Measurements from ENCODE around the gene PHLPP1.
A peak's percentile ranks its signal among the peaks of the same experiment; 100 is the strongest.

The PHLPP1 gene

DNA sequence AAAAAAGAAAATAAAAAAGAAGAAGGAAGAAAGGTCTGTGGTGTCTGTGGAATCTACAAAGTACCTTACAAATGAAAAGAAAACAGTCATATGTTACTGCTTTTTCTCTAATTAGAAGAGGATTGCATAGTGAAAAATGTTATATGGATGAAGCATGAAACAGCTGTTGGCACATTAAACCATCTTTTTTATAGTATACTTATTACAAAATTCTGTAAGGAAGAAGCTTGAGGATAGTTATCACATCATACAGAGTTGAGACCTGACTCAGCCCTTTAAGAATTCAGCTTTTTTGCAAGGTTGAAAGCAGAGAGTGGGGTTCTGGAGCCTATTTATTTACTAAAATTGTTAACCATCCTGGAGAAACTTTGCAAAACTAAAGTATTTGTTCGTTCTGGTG lies 222.7 kb downstream of the PHLPP1 start:
- DNase-seq (ENCODE audit: low read depth in 2 of 2): no peak

DNA sequence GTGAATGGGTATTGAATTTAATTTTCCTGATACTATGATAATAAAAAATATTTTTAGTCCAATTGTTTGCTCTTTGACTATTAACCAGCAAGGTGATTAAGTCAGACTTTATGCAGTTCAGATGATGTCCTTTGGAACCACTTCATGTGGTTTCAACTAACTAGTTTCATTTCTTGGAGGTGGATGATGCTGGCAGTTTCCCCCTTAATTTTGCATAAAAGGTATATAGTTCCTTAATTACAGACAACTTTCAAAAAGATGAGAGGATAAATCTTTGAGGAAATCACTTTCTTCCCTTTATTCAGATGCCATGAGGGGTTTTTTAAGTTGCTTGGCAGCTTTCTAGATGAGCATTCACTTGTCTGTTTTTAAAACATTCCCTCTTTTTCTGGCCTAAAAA lies 223.1 kb downstream of the PHLPP1 start:
- no peak for DNase-seq (ENCODE audit: low read depth in 2 of 2)

DNA sequence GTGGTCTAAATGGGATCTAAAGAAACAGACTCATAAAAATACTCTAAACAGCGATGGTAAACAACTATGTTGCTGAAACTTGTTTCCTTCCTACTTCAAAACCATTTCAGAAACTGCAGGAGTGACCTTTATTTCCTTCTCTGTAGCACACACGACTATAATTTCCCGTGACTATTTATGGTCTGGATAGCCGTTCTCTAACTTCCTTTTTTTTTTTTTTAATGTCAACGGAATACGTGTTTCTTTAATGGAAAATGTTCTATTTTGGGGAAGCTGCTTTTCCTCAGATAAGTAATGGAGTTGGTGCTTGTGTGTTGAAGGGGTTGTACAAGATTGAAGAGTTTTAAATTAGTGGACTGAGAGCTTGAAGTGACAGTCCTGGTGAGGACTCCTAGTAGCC lies 224.1 kb downstream of the PHLPP1 start:
- no peak for DNase-seq (ENCODE audit: low read depth in 2 of 2)

DNA sequence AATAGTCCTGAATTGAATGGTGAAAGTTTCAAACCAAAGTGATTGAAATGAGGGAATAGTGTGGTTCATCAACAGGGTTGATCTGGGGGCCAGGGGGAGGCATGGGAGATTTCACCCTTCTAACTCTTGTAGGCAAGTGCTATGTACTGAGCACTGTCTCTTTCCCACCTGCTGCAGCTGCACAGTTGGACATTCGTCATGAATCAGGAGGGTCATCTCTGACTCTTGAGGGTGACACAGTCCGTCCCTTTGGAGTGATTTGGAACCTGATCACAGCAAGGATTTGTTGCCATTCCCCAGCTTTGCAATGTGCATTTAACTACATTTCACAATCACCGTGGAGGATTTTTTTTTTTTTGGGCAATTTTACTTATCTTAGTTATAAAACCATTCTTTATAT lies 224.6 kb downstream of the PHLPP1 start:
- DNase-seq (ENCODE audit: low read depth in 2 of 2): no peak

DNA sequence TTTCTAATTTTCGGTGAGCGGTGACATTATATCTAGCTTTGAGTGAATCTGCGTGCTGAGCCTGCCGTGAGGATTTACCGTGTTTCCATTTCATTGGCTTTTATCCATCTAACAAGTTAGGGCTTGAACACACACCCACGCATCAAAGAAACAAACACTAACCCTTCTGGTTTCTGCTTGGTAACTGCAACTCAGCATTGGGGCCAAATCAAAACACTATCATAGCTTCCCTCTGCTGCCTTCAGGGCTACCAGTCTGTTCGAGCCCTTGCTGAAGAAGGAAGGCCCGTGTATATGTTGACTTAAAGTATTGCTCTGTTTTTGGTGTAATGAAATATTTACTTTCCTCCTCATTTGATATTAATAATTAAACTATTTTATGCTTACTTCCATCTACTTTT lies 227.2 kb downstream of the PHLPP1 start:
- no peak for DNase-seq (ENCODE audit: low read depth in 2 of 2)

DNA sequence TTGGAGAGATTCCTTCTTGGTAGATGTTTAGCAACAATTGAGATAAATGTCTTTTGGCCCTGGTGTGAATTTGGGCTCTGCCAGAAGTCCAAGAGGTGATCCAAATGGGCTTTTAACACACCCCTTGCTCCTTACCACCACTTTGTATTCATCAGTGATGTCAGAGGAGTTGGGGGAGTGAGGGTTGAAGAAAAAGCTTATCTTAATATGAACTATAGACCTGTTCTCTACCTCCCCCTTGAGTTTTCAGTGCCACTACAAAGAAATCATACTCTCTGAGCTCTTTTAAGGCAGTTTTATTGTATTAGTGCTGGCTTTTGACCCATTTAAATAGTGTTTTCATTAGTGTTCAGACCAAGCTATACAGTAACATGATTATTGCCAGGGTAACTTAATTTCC lies 229.1 kb downstream of the PHLPP1 start:
- DNase-seq (ENCODE audit: low read depth in 2 of 2): no peak

DNA sequence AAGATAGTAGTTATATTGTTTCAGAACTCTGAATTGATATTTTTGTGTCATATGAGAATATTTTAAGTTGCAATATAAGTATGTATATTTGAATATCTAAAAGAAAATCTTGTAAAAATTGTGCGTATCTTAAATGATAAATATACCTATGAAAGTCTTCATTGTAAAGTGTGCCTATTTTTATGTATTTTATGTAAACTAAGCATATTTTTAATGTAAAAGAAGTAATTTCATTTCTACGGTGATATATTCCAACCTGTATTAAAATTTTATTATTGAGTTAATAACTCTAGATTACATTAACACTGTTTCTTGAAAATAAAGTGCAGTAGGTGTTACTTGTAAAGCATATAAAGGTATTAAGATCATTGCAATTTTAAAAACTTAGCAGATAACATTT lies 233.4 kb downstream of the PHLPP1 start:
- DNase-seq (ENCODE audit: low read depth in 2 of 2): no peak

DNA sequence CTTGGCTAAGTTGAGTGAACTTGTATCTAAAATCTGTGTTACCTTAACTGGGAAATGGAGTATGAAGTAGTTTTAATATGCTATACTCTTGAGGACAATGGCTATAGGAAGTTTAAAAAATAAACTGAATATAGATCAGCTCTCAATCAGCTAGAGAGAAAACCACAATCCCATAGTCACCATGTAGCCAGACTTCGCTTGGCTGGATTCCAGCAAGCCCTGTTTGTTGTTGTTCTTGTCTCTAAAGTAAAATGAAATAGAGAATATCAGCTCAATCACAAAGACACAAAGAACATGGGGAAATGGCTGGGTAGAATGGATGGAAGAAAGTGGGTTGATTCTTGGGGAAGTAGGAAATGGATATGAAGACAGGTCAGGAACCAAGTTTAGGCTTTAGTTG lies 234.9 kb downstream of the PHLPP1 start:
- no peak for DNase-seq (ENCODE audit: low read depth in 2 of 2)

DNA sequence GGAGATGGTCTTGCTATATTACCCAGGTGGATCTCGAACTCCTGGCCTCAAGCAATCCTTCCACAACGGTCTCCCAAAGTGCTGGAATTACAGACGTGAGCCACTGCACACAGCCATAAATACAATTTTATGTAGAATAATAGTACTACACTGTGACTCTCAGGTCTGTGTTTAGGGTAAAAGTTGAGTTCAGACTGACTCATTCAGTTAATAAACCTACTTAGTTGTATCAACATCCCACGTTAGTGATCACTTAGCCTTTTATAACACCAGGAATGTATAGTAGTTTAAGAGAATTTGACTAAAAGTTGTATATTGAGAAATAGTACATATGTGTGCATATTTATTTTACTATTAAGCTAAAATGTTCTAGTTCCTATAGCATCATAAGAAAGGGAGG lies 237.5 kb downstream of the PHLPP1 start:
- no peak for DNase-seq (ENCODE audit: low read depth in 2 of 2)

DNA sequence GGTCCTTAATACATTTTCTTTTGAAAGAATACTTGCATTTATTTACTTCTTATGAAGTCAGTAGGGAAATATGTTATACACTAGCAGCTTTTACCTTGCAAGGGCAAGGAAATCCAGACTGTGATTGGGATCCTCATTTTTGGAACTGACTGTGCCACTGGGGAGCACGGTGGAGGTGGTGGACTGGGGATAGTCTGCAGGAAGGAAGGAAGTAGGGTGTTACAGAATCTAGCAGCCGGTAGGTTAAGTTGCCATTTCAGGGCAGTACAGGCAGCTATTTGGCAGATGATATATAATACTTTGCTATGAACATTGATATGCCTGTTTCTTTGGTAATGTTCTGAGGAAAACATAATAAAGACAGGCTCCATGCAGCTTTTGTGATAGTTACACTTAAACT lies 238.3 kb downstream of the PHLPP1 start:
- no peak for DNase-seq (ENCODE audit: low read depth in 2 of 2)

DNA sequence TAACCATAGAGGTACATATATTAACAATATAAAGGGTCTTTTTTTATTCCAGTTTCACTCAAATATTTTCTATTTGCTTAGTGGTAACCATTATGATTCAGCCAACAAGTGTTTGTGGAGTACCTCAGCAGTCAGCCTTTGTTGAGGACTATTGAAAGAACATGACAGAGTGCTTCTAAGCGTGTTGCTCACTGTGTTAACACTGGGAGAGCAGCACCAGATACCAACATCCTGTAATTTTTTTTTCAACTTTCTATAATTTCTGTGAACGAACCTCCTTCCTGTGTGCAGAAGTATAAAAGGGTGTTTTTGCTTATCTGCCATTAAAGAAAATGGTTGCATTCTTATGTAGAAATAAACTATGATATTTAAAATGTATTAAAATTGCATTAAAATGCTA lies 239.0 kb downstream of the PHLPP1 start:
- no peak for DNase-seq (ENCODE audit: low read depth in 2 of 2)

DNA sequence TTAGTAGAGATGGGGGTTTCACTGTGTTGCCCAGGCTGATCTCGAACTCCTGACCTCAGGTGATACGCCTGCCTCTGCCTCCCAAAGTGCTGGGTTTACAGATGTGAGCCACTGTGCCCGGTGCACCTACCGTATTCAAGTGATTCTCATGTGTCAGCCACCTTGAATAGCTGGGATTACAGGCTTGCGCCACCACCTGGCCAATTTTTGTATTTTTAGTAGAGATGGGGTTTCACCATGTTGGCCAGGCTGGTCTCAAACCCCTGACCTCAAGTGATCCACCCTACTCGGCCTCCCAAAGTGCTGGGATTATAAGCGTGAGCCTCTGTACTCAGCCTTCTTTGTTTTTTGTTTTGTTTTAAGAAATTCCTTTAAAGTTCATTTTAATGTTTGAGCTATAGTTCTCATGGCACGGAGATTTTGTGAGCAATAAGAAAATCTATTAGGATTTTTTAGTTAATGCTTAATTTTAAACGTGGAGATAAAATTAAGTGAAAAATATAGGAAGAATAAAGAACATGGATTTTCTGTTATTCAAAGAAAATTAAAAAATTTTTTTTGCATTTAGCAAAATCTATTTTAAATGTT lies 242.6 kb downstream of the PHLPP1 start:
- peak; percentile 32 to 36 for DNase-seq (ENCODE audit: low read depth in 2 of 2)

DNA sequence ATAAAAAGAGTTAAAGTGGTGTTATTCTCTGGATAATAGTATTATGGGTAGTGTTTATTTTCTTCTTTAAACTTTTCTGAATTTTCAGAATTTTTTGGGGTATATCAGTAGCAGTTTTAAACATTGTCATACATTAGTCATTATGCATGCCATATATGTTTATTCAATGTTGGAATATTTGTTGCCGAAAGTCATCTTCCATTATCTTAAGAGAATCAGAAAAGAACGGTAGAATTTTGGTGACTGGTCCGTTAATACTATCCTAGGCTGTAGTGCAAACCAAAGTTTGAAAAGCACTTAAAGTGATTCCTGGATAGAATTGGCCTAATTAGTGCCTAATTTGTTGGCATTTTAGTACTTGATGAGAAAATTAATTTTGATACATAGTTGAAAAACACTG lies 244.1 kb downstream of the PHLPP1 start:
- no peak for DNase-seq (ENCODE audit: low read depth in 2 of 2)

DNA sequence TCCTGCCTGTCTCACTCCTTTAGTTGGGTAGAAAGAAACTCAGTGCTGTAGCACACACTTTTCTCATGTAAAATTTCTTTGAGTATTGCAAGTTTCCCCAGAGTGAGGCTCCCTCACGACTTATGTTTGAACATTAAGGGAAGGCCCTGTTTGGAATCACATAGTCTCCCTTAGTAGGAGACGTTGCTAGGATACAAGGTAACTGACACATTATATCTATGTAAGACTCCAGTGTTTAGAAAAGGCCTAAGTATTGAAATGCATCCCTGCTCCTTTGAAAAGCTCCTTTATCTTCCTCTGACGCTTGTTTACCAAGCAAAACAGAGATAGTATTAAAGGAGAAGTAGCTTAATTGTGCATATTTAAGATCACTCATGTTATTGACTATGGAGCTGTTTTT lies 248.2 kb downstream of the PHLPP1 start:
- no peak for DNase-seq (ENCODE audit: low read depth in 2 of 2)

DNA sequence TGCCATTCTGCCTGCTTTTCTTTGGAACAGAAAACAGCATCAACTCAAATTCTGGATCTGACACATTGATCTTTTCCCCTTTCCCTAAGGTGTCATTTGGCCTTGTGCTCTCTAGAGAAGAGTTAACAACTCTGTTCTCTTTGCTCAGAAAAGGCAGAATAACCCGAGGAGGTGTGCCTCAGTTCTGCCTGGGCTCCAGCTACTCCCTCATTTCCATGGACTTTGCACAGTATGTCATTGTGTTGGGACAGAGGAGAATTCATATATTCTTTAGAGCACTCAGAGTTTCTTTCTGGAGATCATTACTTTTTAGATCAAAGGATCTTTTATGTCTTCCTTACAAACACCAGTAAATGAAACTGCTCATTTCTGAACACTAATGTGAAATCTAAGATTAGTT lies 249.1 kb downstream of the PHLPP1 start:
- no peak for DNase-seq (ENCODE audit: low read depth in 2 of 2)

DNA sequence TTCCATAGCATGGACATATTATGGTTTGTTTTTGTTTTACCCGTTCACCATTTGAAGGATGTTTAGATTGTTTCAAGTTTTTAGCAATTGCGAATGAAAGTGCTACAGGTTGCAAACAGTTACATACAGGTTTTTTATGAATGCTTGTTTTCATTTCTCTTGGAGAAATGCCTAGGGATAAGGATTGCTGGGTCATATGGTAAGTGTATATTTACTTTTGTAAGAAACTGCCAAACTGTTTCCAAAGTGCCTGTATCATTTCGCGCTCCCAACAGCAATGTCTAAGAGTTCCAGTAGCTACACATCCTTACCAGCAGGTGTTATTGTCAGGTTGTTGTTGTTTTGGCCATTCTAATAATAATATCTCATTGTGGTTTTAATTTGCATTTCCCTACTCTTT lies 251.7 kb downstream of the PHLPP1 start:
- DNase-seq (ENCODE audit: low read depth in 2 of 2): no peak

DNA sequence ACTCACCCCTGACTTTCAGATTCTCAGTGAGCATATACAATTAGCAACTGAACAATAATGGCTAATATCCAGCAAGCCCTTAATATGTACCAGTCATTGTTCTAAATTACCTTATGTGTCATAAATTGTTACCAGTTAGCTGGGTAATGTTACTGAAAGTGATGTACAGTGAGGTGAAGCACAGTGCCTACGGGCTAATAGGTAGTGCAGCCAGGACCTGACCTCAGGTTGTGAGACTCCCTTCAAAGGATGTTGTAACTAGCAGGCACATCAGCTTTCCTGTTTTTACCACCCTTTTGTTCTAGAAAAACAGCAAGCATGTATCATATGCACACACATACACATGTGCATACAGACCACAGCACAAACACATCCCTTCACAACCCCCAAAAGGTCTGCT lies 258.3 kb downstream of the PHLPP1 start:
- DNase-seq (ENCODE audit: low read depth in 2 of 2): no peak

DNA sequence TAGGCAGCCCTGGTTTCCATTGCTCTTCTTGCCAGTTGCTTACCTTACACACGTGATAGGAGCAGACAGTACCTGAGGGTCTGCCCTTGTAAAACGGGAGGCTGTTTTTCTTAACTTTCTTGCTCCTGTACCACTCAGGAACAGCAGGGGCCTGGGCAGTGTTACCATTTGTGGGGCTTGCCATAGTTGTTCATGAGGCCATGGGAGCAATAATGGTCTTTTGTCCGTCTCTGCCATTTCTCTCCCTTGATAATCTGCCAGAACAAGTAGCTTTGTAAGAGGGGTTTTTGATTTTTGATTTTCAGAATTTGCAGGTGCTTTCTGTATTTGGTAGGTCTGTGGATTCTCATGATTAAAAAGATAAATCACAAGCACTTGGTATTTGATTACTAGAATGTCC lies 259.0 kb downstream of the PHLPP1 start:
- no peak for DNase-seq (ENCODE audit: low read depth in 2 of 2)

DNA sequence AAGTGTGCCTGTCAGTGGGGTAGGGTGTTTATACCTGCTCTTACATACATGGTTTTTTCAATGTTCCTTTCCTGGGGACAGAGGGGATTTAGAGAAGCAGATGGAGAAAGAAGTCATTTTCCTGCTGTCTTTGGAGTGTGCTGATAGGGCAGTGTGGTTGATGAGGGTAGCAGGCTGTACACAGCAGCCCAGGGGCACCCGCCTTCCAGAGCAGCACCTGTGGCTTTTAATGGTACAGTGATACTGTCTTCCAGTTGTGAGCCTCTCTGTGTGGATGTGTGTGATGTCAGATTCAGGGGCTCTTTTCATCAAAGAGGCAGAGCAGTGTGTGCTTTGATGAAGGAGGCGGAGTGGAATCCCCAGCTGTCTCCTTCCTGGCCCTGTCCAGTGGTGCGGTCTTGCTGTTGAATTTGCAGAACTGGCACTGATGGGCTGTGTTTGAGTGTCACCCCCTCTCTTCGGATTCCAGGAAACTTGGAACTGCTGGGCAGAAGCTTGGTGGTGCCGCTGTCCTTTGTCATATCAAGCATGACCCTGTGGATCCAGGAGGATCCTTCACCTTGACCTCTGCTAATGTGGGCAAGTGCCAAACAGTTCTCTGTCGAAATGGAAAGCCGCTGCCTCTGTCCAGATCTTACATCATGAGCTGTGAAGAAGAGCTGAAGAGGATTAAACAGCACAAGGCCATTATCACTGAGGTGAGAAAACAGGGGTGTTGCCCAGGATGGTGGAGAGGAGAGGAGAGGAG lies 259.8 kb downstream of the PHLPP1 start:
- no peak for DNase-seq (ENCODE audit: low read depth in 2 of 2)

DNA sequence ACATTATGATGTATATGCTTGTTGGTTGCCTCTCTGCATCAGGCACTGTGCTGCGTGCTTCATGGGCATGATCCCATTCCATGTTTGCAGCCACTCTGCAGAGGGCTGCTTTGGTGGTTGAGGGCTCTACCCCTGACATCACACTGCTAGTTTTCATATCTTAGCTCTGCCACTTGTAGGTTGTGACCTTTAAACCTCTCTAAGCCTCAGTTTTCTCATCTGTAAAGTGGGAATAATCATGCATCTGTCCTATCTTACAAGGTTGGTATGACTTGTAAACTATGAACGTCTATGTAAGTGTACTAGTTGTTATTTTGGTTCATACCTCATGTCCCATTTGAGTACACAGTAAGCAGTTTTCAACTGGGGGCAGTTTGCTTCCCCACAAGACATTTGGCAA lies 260.4 kb downstream of the PHLPP1 start:
- no peak for DNase-seq (ENCODE audit: low read depth in 2 of 2)

DNA sequence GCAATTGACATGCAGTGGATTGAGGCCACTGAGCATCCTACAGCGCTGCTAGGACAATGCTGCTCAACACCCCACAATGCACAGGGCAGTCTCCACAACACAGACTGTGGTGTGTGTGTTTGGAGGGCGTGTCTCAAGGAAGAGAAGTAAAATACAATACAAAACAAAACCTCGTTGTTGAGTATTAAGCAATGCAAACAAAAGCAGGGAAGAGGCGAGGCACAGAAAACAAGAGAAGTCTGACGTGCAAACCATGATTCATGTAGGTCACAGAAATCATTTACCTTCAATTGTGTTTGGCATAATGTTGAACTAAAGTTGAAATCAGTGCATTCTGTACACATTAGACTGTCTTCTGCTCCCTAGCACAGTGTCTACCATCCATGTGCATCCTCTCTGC lies 260.9 kb downstream of the PHLPP1 start:
- no peak for DNase-seq (ENCODE audit: low read depth in 2 of 2)

DNA sequence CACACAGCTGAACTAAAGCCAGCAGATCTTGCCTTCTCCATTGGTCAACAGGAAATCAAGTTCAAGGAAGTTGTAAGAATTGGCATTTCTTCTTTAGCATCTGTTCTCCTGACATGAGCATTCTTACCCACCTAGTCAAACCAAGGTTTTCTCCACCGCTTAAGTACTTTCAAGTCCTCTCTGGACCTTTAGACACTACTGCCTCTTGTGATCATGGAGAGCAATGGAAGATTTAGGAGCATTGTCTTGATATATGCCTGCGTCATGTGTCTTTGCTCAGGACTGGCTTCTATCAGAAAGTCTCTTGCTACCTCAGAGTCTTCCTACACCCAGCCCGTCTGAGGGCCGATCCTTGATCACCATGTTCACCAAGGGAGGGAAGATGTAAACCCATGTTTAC lies 262.2 kb downstream of the PHLPP1 start:
- DNase-seq (ENCODE audit: low read depth in 2 of 2): no peak

DNA sequence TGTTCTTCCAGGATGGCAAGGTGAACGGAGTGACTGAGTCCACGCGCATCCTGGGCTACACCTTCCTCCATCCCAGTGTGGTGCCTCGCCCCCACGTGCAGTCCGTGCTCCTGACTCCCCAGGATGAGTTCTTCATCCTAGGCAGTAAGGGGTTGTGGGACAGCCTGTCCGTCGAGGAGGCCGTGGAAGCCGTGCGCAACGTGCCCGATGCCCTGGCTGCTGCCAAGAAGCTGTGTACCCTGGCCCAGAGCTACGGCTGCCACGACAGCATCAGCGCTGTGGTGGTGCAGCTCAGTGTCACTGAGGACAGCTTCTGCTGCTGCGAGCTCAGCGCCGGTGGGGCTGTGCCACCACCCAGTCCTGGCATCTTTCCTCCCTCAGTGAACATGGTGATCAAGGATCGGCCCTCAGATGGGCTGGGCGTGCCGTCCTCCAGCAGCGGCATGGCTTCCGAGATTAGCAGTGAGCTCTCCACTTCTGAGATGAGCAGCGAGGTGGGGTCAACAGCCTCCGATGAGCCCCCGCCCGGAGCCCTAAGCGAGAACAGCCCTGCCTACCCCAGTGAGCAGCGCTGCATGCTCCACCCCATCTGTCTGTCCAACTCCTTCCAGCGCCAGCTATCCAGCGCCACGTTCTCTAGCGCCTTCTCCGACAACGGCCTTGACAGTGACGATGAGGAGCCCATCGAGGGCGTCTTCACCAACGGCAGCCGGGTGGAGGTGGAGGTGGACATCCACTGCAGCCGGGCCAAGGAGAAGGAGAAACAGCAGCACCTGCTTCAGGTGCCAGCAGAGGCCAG lies 263.1 kb downstream of the PHLPP1 start:
- DNase-seq (ENCODE audit: low read depth in 2 of 2): no peak
